K562 (cell line): ENCODE results near the gene RARRES2. TPM values are rescaled to one million over a fixed set of nuclear protein-coding genes. Genes with fewer than 3 reads are reported as not detected.

Experiments used
- HDGF ChIP-seq: fragments of 450-650 bp; IDR thresholded peaks from 2 replicates; pipeline ENCODE4 v1.6.1; 2016
- KDM5B ChIP-seq: fragments of 200-600 bp; sonication (generic); IDR thresholded peaks from 2 replicates; pipeline ENCODE4 v1.6.1; 2012; ENCODE audit warnings: low read depth, mild to moderate bottlenecking, moderate library complexity, low read length, control low read depth, inconsistent platforms; ENCODE audit not compliant: insufficient replicate concordance
- NONO ChIP-seq, 2 experiments: fragments of 200-400 bp in 1 of 2; fragments of 450-650 bp in 1 of 2; formaldehyde crosslinking in 1 of 2; IDR thresholded peaks; 2 replicates each; pipeline ENCODE4 v1.6.1; 2017; ENCODE audit warnings: low read depth in 2 of 2, mild to moderate bottlenecking in 2 of 2, moderate library complexity in 2 of 2, low read length in 1 of 2
- STAT6 ChIP-seq: sonication (generic); formaldehyde crosslinking; IDR thresholded peaks from 2 replicates; pipeline ENCODE4 v1.8.1; 2023; ENCODE audit warnings: mild to moderate bottlenecking, missing genetic modification reagents
- THAP7 ChIP-seq: fragments of 250-450 bp; sonication (Bioruptor Pico); IDR thresholded peaks from 2 replicates; pipeline ENCODE4 v1.5.0; 2021
- ZKSCAN8 ChIP-seq: fragments of 200-800 bp; sonication (Bioruptor generic); IDR thresholded peaks from 2 replicates; pipeline ENCODE4 v1.6.1; 2016; ENCODE audit warnings: missing genetic modification characterization, missing compliant biosample characterization
- ZNF263 ChIP-seq: sonication (generic); formaldehyde crosslinking; IDR thresholded peaks from 2 replicates; pipeline ENCODE4 v1.8.0; 2022; ENCODE audit warnings: mild to moderate bottlenecking, missing genetic modification reagents, borderline replicate concordance
- polyA plus RNA-seq, 8 experiments: library from polyadenylated mRNA; depleted of rRNA in 4 of 8; stranded (reverse) in 5 of 8; unstranded in 3 of 8; fragments of >200 nt; fragmentation: Nextera tagmentation in 2 of 8; fragmentation: Illumina TruSeq in 1 of 8; extraction: Ambion mirVana in 2 of 8; extraction: Trizol in 1 of 8; gene quantifications; 2 replicates each; pipeline versions ENCODE4 v1.2.1 to v1.2.3, GENCODE V29; 2011 to 2014; ENCODE audit warnings: inconsistent platforms in 1 of 8, missing spikeins in 1 of 8
- total RNA-seq, 7 experiments: library from RNA; depleted of rRNA in 6 of 7; stranded (reverse); fragments of >200 nt in 6 of 7; fragmentation: Illumina TruSeq in 2 of 7; extraction: Trizol in 2 of 7; gene quantifications; 2 replicates each; pipeline versions ENCODE4 v1.2.1 to v1.2.3, GENCODE V29; 2011 to 2021; ENCODE audit warnings: low replicate concordance in 1 of 7
- TF ChIP-seq, protein P1 (sequence below): fragments of 450-650 bp; formaldehyde crosslinking; IDR thresholded peaks from 2 replicates; pipeline ENCODE4 v1.4.0; 2020; ENCODE audit warnings: mild to moderate bottlenecking, mixed read lengths

Gene RARRES2
- total and polyA plus RNA-seq, 9 of the 15 experiments (the other 6 are each of a cell fraction or from before 2014, with no cell fraction given): 0.11 to 1.7 (median 0.23) TPM; not detected in 6

GRCh38 chr7:150376560-150376959, 35.1 kb upstream of the RARRES2 start (continued):
- TF ChIP-seq, protein P1, sequence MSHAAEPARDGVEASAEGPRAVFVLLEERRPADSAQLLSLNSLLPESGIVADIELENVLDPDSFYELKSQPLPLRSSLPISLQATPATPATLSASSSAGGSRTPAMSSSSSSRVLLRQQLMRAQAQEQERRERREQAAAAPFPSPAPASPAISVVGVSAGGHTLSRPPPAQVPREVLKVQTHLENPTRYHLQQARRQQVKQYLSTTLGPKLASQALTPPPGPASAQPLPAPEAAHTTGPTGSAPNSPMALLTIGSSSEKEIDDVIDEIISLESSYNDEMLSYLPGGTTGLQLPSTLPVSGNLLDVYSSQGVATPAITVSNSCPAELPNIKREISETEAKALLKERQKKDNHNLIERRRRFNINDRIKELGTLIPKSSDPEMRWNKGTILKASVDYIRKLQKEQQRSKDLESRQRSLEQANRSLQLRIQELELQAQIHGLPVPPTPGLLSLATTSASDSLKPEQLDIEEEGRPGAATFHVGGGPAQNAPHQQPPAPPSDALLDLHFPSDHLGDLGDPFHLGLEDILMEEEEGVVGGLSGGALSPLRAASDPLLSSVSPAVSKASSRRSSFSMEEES: no peak
- TF ChIP-seq THAP7 (CRISPR knock-in tag) (0 out of 2 replicates have a peak, but pooled peaks have one; percentile 12), ZNF263 (no peak), HDGF (no peak), STAT6 (no peak), KDM5B (peak; percentile 27), NONO (IDR thresholded peaks at IDR 0.05; ENCODE audit: low read depth in 2 of 2, low read length in 1 of 2) (no peak), ZKSCAN8 (CRISPR knock-in tag) (no peak)
- TF ChIP-seq, all 486 proteins: peak for 2
